ENCODE measurements around the gene PRICKLE4.

PRICKLE4 gene

DNA sequence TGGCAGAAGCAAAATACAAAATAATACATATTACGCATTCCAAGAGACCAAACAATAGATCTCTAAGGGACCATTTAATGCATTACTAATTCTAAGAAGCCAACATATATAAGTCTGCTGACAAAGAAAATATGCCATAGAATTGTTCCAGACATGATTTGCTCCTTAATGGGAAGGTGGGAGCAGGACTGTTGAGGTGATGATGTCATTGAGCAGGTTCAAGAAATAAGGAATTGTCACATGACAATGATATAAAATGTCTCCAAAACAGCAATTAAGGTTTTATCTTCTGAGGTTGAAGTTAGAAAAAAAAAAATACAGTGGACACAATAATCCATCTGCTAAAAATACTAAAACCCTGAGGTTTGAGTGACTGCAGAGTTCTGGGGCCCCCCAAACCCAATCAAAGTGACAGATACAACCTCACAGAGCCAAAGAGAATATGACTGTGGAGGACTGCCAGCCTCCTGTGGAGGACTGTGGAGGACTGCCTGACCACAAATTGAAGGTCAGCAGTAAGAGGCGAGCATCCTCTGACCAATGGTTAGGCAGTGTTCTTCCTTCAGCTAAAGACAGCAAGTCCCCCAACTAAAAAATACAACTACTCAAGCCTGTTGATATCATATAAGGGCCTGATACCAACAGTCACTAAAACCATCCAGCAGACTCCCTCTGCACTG lies 45.9 kb downstream of the PRICKLE4 start (continued):
- TF ChIP-seq ZFP30 (CRISPR knock-in tag; IDR thresholded peaks at IDR 0.05) (no peak), PATZ1 (CRISPR knock-in tag; IDR thresholded peaks at IDR 0.05; ENCODE audit: borderline replicate concordance) (no peak), RARB (CRISPR knock-in tag; IDR thresholded peaks at IDR 0.05) (no peak), ZFP3 (CRISPR knock-in tag; IDR thresholded peaks at IDR 0.05) (no peak)

GRCh38 chr6:41832263-41832662 lies 51.7 kb downstream of the PRICKLE4 start:
- no peak for ATAC-seq

GRCh38 chr6:41836022-41836659 lies 55.6 kb downstream of the PRICKLE4 start:
- TF ChIP-seq ZNF70 (CRISPR knock-in tag; IDR thresholded peaks at IDR 0.05): no peak
- no peak for TF ChIP-seq OSR1 (CRISPR knock-in tag; IDR thresholded peaks at IDR 0.05)
- no peak for TF ChIP-seq ZNF565 (CRISPR knock-in tag; conservative IDR thresholded peaks at IDR 0.05; ENCODE audit: low read depth)
- no peak for TF ChIP-seq RARB (CRISPR knock-in tag; IDR thresholded peaks at IDR 0.05)
- no peak for TF ChIP-seq ARNTL (CRISPR knock-in tag; IDR thresholded peaks at IDR 0.05; ENCODE audit: borderline replicate concordance, low read depth)
- TF ChIP-seq, protein P1, sequence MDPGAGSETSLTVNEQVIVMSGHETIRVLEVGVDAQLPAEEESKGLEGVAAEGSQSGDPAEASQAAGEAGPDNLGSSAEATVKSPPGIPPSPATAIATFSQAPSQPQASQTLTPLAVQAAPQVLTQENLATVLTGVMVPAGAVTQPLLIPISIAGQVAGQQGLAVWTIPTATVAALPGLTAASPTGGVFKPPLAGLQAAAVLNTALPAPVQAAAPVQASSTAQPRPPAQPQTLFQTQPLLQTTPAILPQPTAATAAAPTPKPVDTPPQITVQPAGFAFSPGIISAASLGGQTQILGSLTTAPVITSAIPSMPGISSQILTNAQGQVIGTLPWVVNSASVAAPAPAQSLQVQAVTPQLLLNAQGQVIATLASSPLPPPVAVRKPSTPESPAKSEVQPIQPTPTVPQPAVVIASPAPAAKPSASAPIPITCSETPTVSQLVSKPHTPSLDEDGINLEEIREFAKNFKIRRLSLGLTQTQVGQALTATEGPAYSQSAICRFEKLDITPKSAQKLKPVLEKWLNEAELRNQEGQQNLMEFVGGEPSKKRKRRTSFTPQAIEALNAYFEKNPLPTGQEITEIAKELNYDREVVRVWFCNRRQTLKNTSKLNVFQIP (CRISPR knock-in tag; IDR thresholded peaks at IDR 0.05; ENCODE audit: borderline replicate concordance, low read depth): no peak
- TF ChIP-seq PATZ1 (CRISPR knock-in tag; IDR thresholded peaks at IDR 0.05; ENCODE audit: borderline replicate concordance): no peak
- no peak for ATAC-seq

More at GRCh38 chr6:41832263-41832662, 51.7 kb downstream of the PRICKLE4 start:
- no peak for TF ChIP-seq RARB (CRISPR knock-in tag; IDR thresholded peaks at IDR 0.05)
- no peak for TF ChIP-seq SNAI2 (CRISPR knock-in tag; IDR thresholded peaks at IDR 0.05)
- TF ChIP-seq, protein P2, sequence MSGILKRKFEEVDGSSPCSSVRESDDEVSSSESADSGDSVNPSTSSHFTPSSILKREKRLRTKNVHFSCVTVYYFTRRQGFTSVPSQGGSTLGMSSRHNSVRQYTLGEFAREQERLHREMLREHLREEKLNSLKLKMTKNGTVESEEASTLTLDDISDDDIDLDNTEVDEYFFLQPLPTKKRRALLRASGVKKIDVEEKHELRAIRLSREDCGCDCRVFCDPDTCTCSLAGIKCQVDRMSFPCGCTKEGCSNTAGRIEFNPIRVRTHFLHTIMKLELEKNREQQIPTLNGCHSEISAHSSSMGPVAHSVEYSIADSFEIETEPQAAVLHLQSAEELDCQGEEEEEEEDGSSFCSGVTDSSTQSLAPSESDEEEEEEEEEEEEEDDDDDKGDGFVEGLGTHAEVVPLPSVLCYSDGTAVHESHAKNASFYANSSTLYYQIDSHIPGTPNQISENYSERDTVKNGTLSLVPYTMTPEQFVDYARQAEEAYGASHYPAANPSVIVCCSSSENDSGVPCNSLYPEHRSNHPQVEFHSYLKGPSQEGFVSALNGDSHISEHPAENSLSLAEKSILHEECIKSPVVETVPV (CRISPR knock-in tag; IDR thresholded peaks at IDR 0.05): no peak
- TF ChIP-seq ZFP30 (CRISPR knock-in tag; IDR thresholded peaks at IDR 0.05): no peak

DNA sequence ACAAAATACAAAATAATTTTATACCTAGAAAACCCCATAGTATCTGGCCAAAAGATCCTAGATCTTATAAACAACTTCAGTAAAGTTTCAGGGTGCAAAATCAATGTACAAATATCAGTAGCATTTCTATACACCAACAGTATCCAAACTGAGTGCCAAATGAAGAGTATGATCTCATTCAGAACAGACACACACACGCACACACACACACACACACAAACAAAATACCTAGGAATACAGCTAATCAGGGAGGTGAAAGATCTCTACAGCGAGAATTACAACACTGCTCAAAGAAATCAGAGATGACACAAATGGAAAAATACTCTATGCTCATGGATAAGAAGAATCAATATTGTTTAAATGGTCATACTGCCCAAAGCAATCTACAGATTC lies 56.1 kb downstream of the PRICKLE4 start:
- no peak for ATAC-seq
- TF ChIP-seq ZFP3 (CRISPR knock-in tag; IDR thresholded peaks at IDR 0.05) (no peak), ZNF565 (CRISPR knock-in tag; conservative IDR thresholded peaks at IDR 0.05; ENCODE audit: low read depth) (no peak), ZFP30 (CRISPR knock-in tag; IDR thresholded peaks at IDR 0.05) (no peak), ZNF70 (CRISPR knock-in tag; IDR thresholded peaks at IDR 0.05) (no peak), ESRRG (CRISPR knock-in tag; IDR thresholded peaks at IDR 0.05) (no peak), CSDC2 (CRISPR knock-in tag; IDR thresholded peaks at IDR 0.05) (no peak), BACH2 (CRISPR knock-in tag; IDR thresholded peaks at IDR 0.05; ENCODE audit: borderline replicate concordance) (no peak), OSR1 (CRISPR knock-in tag; IDR thresholded peaks at IDR 0.05) (no peak), TCF4 (CRISPR knock-in tag; IDR thresholded peaks at IDR 0.05; ENCODE audit: borderline replicate concordance) (no peak), PATZ1 (CRISPR knock-in tag; IDR thresholded peaks at IDR 0.05; ENCODE audit: borderline replicate concordance) (no peak), ZC3H10 (CRISPR knock-in tag; IDR thresholded peaks at IDR 0.05) (no peak), TOX (CRISPR knock-in tag; IDR thresholded peaks at IDR 0.05; ENCODE audit: borderline replicate concordance) (no peak), PPARA (CRISPR knock-in tag; IDR thresholded peaks at IDR 0.05; ENCODE audit: borderline replicate concordance) (no peak), RARB (CRISPR knock-in tag; IDR thresholded peaks at IDR 0.05) (no peak)
- TF ChIP-seq, protein P1 (CRISPR knock-in tag; IDR thresholded peaks at IDR 0.05; ENCODE audit: borderline replicate concordance, low read depth): no peak
- TF ChIP-seq, protein P2 (CRISPR knock-in tag; IDR thresholded peaks at IDR 0.05): no peak
